SK-N-SH (cell line): ENCODE data around the gene OR10G2. TPM values are rescaled to one million over a fixed set of nuclear protein-coding genes. Genes with fewer than 3 reads are reported as not detected.

Source experiments
- CTCF ChIA-PET: fragments of 300-600, 350-600 bp; formaldehyde crosslinking; extraction: SDS; loops from one replicate; lab custom pipeline; 2021; lab: Yijun Ruan, JAX
- POLR2A ChIA-PET: fragments of 350-600 bp; sonication (Branson Sonifier 250); formaldehyde crosslinking; extraction: SDS; loops from one replicate; lab custom pipeline; 2020; ENCODE audit warnings: antibody characterized with exemption, inconsistent platforms; lab: Yijun Ruan, JAX
- DNase-seq: peaks from one replicate; pipeline ENCODE4 v3.0.0; 2012
- H2AFZ ChIP-seq: fragments of 200-600 bp; sonication (generic); 2 replicates; pipeline ENCODE4 v1.8.1; 2016; ENCODE audit warnings: antibody characterized with exemption, mild to moderate bottlenecking, low read depth
- H3F3A ChIP-seq: fragments of 200-600 bp; sonication (generic); replicated peaks from 2 replicates; pipeline ENCODE3; 2016; ENCODE audit warnings: antibody characterized with exemption, mild to moderate bottlenecking; ENCODE audit not compliant: insufficient read depth
- H3K27ac ChIP-seq, 2 experiments: fragments of 200-500 bp in 1 of 2; fragments of 200-600 bp in 1 of 2; sonication (Bioruptor generic) in 1 of 2; sonication (generic), shearing (Covaris generic) in 1 of 2; 2 replicates each; pipeline versions ENCODE4 v1.5.1 to v1.6.1; 2014 to 2016; ENCODE audit warnings: low read depth in 2 of 2, inconsistent platforms in 1 of 2, low read length in 1 of 2, mild to moderate bottlenecking in 1 of 2, mixed read lengths in 1 of 2
- H3K27me3 ChIP-seq: fragments of 200-600 bp; sonication (generic), shearing (Covaris generic); 2 replicates; pipeline ENCODE4 v1.6.1; 2016; ENCODE audit warnings: mixed run types; ENCODE audit not compliant: insufficient read depth
- H3K36me3 ChIP-seq, 2 experiments: fragments of 200-500 bp in 1 of 2; fragments of 200-600 bp in 1 of 2; sonication (Bioruptor generic) in 1 of 2; sonication (generic) in 1 of 2; replicated peaks in 1 of 2; 2 replicates each; pipeline versions ENCODE3 to v1.5.1; 2014 to 2016; ENCODE audit warnings: low read length in 1 of 2, mild to moderate bottlenecking in 1 of 2; ENCODE audit not compliant: insufficient read depth in 2 of 2, control insufficient read depth in 1 of 2
- H3K4me1 ChIP-seq, 2 experiments: fragments of 200-500 bp in 1 of 2; fragments of 200-600 bp in 1 of 2; sonication (Bioruptor generic) in 1 of 2; sonication (generic), shearing (Covaris generic) in 1 of 2; 2 replicates each; pipeline versions ENCODE4 v1.5.1 to v1.6.1; 2014 to 2016; ENCODE audit warnings: low read depth in 1 of 2, low read length in 1 of 2, mixed run types in 1 of 2; ENCODE audit not compliant: insufficient read depth in 2 of 2, control insufficient read depth in 1 of 2
- H3K4me2 ChIP-seq: fragments of 200-600 bp; sonication (generic), shearing (Covaris generic); 2 replicates; pipeline ENCODE4 v1.6.1; 2017; ENCODE audit warnings: mixed run types
- H3K4me3 ChIP-seq, 2 experiments: fragments of 200-500 bp in 1 of 2; fragments of 200-600 bp in 1 of 2; sonication (Bioruptor generic) in 1 of 2; sonication (generic), shearing (Covaris generic) in 1 of 2; 2 replicates each; pipeline versions ENCODE4 v1.5.1 to v1.8.1; 2014 to 2016; ENCODE audit warnings: low read depth in 2 of 2, inconsistent platforms in 1 of 2, low read length in 1 of 2, mild to moderate bottlenecking in 1 of 2, mixed read lengths in 1 of 2, moderate library complexity in 1 of 2
- H3K79me2 ChIP-seq: fragments of 200-600 bp; sonication (generic); 2 replicates; pipeline ENCODE4 v1.8.1; 2017; ENCODE audit warnings: mild to moderate bottlenecking; ENCODE audit not compliant: insufficient read depth
- H3K9ac ChIP-seq: fragments of 200-600 bp; sonication (generic); 2 replicates; pipeline ENCODE4 v1.6.1; 2017; ENCODE audit warnings: mixed run types
- H3K9me2 ChIP-seq: fragments of 200-600 bp; sonication (generic); 2 replicates; pipeline ENCODE4 v1.6.1; 2017; ENCODE audit warnings: mixed run types
- H3K9me3 ChIP-seq: fragments of 200-600 bp; sonication (generic); 2 replicates; pipeline ENCODE4 v1.6.1; 2017; ENCODE audit warnings: mixed run types, mild to moderate bottlenecking, moderate library complexity
- H4K20me1 ChIP-seq: fragments of 200-600 bp; sonication (generic); 2 replicates; pipeline ENCODE4 v1.6.1; 2017; ENCODE audit warnings: mild to moderate bottlenecking, mixed run types; ENCODE audit not compliant: insufficient read depth
- ELF1 ChIP-seq: IDR thresholded peaks from 2 replicates; pipeline ENCODE4 v1.4.0; 2012
- EP300 ChIP-seq, 2 experiments: IDR thresholded peaks; 2 replicates each; pipeline versions ENCODE4 v1.4.0 to v1.6.1; 2012; ENCODE audit warnings: borderline replicate concordance in 1 of 2, low read depth in 1 of 2, low read length in 1 of 2
- EZH2phosphoT487 ChIP-seq: fragments of 200-600 bp; sonication (generic); IDR thresholded peaks from 2 replicates; pipeline ENCODE4 v1.6.1; 2017; ENCODE audit warnings: low read depth, mixed run types, mild to moderate bottlenecking, antibody characterized with exemption, moderate library complexity, borderline replicate concordance
- MAX ChIP-seq: IDR thresholded peaks from 2 replicates; pipeline ENCODE4 v1.4.0; 2012; ENCODE audit warnings: low read depth
- NFIC ChIP-seq: IDR thresholded peaks from 2 replicates; pipeline ENCODE4 v1.4.0; 2012; ENCODE audit warnings: borderline replicate concordance
- NRF1 ChIP-seq: IDR thresholded peaks from 2 replicates; pipeline ENCODE4 v1.6.1; 2012; ENCODE audit warnings: low read depth, mild to moderate bottlenecking, low read length
- PBX3 ChIP-seq: IDR thresholded peaks from 2 replicates; pipeline ENCODE4; 2012
- POLR2AphosphoS5 ChIP-seq: IDR thresholded peaks from 2 replicates; pipeline ENCODE4 v1.6.1; 2012; ENCODE audit warnings: low read depth, low read length
- RXRA ChIP-seq: IDR thresholded peaks from 2 replicates; pipeline ENCODE4 v1.4.0; 2012; ENCODE audit warnings: low read depth, mild to moderate bottlenecking, borderline replicate concordance
- SIN3A ChIP-seq: IDR thresholded peaks from 2 replicates; pipeline ENCODE4 v1.6.1; 2012; ENCODE audit warnings: low read depth, mild to moderate bottlenecking, low read length, moderate library complexity, borderline replicate concordance
- TEAD4 ChIP-seq: IDR thresholded peaks from 2 replicates; pipeline ENCODE4 v1.4.0; 2012; ENCODE audit warnings: mild to moderate bottlenecking, borderline replicate concordance; ENCODE audit not compliant: insufficient read depth
- USF1 ChIP-seq: IDR thresholded peaks from 2 replicates; pipeline ENCODE4 v1.4.0; 2012; ENCODE audit warnings: low read depth, borderline replicate concordance
- WGBS: methylation state at CpG from one replicate; pipeline ENCODE4 v1.1.6; 2017; ENCODE audit warnings: low lambda C conversion rate; 5-methylcytosine and 5-hydroxymethylcytosine counted together
- polyA plus RNA-seq, 3 experiments: library from polyadenylated mRNA; depleted of rRNA; stranded (reverse); fragments of >200 nt; gene quantifications; 2 replicates each; pipeline ENCODE4 v1.2.3, GENCODE V29; 2012

The OR10G2 gene
- polyA plus RNA-seq, 1 of the 3 experiments (the other 2 are of a cell fraction), result not detected

- Histone ChIP-seq H3K27ac (no peak overlapping the region), H3K9me2 (no peaks in the 10 kb centered on the region), H4K20me1 (no peaks in the 10 kb centered on the region), H3K36me3 (no peaks in the 10 kb centered on the region), H3K79me2 (no peaks in the 10 kb centered on the region), H2AFZ (no peak overlapping the region), H3K27me3 (peaks cover 4% of the 10 kb centered on the region; the same call in 1 of the 2 replicates), H3F3A (no peaks in the 10 kb centered on the region), H3K4me2 (no peak overlapping the region), H3K9ac (no peak overlapping the region), H3K4me3 (no peak overlapping the region), H3K9me3 (no peaks in the 10 kb centered on the region), H3K4me1 (peaks cover 0 to 19% of the 10 kb centered on the region in 2 experiments; a peak in 1 of 4 replicates)
- CTCF ChIA-PET, result no interaction called here
- TF ChIP-seq EP300 (IDR thresholded peaks at IDR 0.05; ENCODE audit: borderline replicate concordance in 1 of 2, low read depth in 1 of 2, low read length in 1 of 2), result no peak
- no peak for TF ChIP-seq ELF1
- TF ChIP-seq NFIC, result no peak
- no peak for TF ChIP-seq TEAD4
- TF ChIP-seq NRF1, result no peak
- 3% methylated on average over 5 of the region's 5 CpGs for WGBS
- no peak for DNase-seq
- POLR2A ChIA-PET, result no interaction called here
These were observed 19.5 kb upstream of the OR10G2 start for GRCh38 chr14:21654215-21654614.

GRCh38 chr14:21653331-21653885, 18.7 kb upstream of the OR10G2 start, which contains the start of gene OR4E2:
TSS of gene OR4E2 (plus strand) at chr14:21653835. CDS start at chr14:21665083, 11,248 bp downstream.
- H3K4me3 ChIP-seq, result no peak within 1 kb of the TSS
- no peaks in the 10 kb centered on the region for H4K20me1 ChIP-seq
- H3F3A ChIP-seq, result no peaks in the 10 kb centered on the region
- CTCF ChIA-PET, result no interaction called here
- no peak for TF ChIP-seq SIN3A
- TF ChIP-seq RXRA, result no peak
- no peak for TF ChIP-seq PBX3
- no peak for TF ChIP-seq MAX
- TF ChIP-seq EZH2phosphoT487, result no peak
- TF ChIP-seq POLR2AphosphoS5, result no peak
- no peak for TF ChIP-seq USF1
- TF ChIP-seq, all 33 proteins: peak for 0
- Histone ChIP-seq H3K79me2 (no peaks in the 10 kb centered on the region), H3K4me2 (no peak within 1 kb of the TSS), H3K9me2 (no peaks in the 10 kb centered on the region), H2AFZ (no peak within 1 kb of the TSS), H3K9ac (no peak within 1 kb of the TSS), H3K27ac (no peak within 1 kb of the TSS), H3K4me1 (peaks cover 0 to 17% of the 10 kb centered on the region in 2 experiments; a peak in 1 of 4 replicates), H3K36me3 (no peaks in the 10 kb centered on the region), H3K9me3 (no peaks in the 10 kb centered on the region), H3K27me3 (peaks cover 6% of the 10 kb centered on the region)
- no peak for DNase-seq
- 2% methylated on average over 2 of the region's 2 CpGs for WGBS
- POLR2A ChIA-PET, result no interaction called here
